ENCODE measurements around the gene CD99. TPM values are rescaled to one million over a fixed set of nuclear protein-coding genes. Genes with fewer than 3 reads are reported as not detected.

CD99 gene
- total and polyA plus RNA-seq, 2 experiments from 2014 or later: 28.5 to 43.1 TPM

DNA sequence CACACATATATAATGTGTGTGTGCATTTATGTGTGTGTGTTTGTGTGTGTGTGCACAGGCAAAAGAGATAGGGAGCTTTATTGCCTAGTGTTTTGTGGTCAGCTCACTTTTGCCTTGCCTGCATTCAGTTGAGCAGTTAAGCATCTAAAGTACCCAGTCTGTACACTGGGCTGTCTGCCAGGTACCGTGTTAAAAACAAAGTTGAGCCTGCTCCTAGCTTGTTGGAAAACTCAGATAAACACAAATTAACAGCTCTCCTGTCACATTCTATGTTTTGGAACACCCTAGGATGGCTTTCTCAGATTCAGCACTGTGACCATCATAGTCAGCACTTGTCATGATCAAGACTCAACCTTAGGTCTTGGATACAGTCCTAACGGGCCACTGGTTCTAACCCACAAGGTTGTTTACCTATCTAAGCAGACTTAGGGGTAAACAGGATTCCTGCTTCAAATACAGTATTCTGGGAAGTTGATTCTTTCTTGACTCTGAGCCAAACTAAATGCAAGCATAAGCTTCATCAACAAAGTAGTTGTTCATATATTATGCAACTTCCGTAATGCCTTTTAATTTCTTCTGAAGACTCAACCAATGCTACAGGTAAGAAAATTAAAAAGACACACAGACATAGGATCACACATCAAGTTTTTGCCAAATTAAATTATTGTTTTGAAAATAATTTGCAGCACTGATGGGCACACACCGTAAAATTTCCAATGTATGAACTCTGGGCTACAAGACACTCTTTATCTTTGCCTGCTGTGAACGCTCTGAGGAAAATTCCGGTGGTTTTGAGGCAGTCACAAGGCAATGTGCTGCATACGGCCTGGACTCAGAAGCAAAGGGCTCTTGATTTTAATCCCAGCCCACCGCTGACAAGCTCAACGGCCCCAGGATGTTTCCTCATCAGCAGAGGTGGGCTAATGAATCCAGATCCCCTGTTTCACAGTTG is 11.3 kb upstream of the CD99 start:
- Histone ChIP-seq H3K36me3 (ENCODE audit: insufficient read depth) (no peaks in the 10 kb centered on the region), H3K79me2 (replicated peaks; ENCODE audit: insufficient read depth) (no peaks in the 10 kb centered on the region), H3K27me3 (ENCODE audit: insufficient read depth) (no peaks in the 10 kb centered on the region), H3K27ac (ENCODE audit: low read depth) (no peak overlapping the region), H3K4me1 (ENCODE audit: insufficient read depth) (no peaks in the 10 kb centered on the region), H3K4me2 (no peak overlapping the region), H2AFZ (no peak overlapping the region), H3K9me2 (ENCODE audit: insufficient read depth) (no peaks in the 10 kb centered on the region), H3F3A (replicated peaks; ENCODE audit: low read depth) (no peaks in the 10 kb centered on the region), H3K4me3 (no peak overlapping the region), H4K20me1 (replicated peaks; ENCODE audit: insufficient read depth) (no peaks in the 10 kb centered on the region)
- H3K9me3 Mint-ChIP-seq: no peaks in the 10 kb centered on the region; the same call in 2 of the 3 replicates
- H3K27me3 Mint-ChIP-seq (ENCODE audit: insufficient read depth, low read depth, poor library complexity): no peaks in the 10 kb centered on the region
- ATAC-seq (no peak), DNase-seq (ENCODE audit: low spot score) (no peak)
- no peaks in the 10 kb centered on the region; the same call in 2 of the 3 replicates for H3K4me1 Mint-ChIP-seq
- H3K4me3 Mint-ChIP-seq: no peak overlapping the region
- TF ChIP-seq EZH2phosphoT487 (IDR thresholded peaks at IDR 0.05; ENCODE audit: unreplicated experiment) (no peak), NANOG (IDR thresholded peaks at IDR 0.05; ENCODE audit: borderline replicate concordance) (no peak), POLR2AphosphoS5 (IDR thresholded peaks at IDR 0.05; ENCODE audit: low read depth) (no peak), JUNB (IDR thresholded peaks at IDR 0.05; ENCODE audit: unreplicated experiment) (no peak), STAT1 (IDR thresholded peaks at IDR 0.05; ENCODE audit: unreplicated experiment) (no peak), EZH2 (IDR thresholded peaks at IDR 0.05; ENCODE audit: low read depth, unreplicated experiment) (no peak), CREB1 (CRISPR knock-in tag; IDR thresholded peaks at IDR 0.05; ENCODE audit: low read depth) (no peak), ZNF114 (CRISPR knock-in tag; IDR thresholded peaks at IDR 0.05) (no peak), ZNF331 (CRISPR knock-in tag; IDR thresholded peaks at IDR 0.05; ENCODE audit: low read depth) (no peak)
- TF ChIP-seq, protein P1, sequence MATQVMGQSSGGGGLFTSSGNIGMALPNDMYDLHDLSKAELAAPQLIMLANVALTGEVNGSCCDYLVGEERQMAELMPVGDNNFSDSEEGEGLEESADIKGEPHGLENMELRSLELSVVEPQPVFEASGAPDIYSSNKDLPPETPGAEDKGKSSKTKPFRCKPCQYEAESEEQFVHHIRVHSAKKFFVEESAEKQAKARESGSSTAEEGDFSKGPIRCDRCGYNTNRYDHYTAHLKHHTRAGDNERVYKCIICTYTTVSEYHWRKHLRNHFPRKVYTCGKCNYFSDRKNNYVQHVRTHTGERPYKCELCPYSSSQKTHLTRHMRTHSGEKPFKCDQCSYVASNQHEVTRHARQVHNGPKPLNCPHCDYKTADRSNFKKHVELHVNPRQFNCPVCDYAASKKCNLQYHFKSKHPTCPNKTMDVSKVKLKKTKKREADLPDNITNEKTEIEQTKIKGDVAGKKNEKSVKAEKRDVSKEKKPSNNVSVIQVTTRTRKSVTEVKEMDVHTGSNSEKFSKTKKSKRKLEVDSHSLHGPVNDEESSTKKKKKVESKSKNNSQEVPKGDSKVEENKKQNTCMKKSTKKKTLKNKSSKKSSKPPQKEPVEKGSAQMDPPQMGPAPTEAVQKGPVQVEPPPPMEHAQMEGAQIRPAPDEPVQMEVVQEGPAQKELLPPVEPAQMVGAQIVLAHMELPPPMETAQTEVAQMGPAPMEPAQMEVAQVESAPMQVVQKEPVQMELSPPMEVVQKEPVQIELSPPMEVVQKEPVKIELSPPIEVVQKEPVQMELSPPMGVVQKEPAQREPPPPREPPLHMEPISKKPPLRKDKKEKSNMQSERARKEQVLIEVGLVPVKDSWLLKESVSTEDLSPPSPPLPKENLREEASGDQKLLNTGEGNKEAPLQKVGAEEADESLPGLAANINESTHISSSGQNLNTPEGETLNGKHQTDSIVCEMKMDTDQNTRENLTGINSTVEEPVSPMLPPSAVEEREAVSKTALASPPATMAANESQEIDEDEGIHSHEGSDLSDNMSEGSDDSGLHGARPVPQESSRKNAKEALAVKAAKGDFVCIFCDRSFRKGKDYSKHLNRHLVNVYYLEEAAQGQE (IDR thresholded peaks at IDR 0.05; ENCODE audit: unreplicated experiment): no peak
- TF ChIP-seq, protein P2, sequence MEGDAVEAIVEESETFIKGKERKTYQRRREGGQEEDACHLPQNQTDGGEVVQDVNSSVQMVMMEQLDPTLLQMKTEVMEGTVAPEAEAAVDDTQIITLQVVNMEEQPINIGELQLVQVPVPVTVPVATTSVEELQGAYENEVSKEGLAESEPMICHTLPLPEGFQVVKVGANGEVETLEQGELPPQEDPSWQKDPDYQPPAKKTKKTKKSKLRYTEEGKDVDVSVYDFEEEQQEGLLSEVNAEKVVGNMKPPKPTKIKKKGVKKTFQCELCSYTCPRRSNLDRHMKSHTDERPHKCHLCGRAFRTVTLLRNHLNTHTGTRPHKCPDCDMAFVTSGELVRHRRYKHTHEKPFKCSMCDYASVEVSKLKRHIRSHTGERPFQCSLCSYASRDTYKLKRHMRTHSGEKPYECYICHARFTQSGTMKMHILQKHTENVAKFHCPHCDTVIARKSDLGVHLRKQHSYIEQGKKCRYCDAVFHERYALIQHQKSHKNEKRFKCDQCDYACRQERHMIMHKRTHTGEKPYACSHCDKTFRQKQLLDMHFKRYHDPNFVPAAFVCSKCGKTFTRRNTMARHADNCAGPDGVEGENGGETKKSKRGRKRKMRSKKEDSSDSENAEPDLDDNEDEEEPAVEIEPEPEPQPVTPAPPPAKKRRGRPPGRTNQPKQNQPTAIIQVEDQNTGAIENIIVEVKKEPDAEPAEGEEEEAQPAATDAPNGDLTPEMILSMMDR (conservative IDR thresholded peaks at IDR 0.05; ENCODE audit: low read depth in 2 of 2): no peak
- TF ChIP-seq, protein P3, sequence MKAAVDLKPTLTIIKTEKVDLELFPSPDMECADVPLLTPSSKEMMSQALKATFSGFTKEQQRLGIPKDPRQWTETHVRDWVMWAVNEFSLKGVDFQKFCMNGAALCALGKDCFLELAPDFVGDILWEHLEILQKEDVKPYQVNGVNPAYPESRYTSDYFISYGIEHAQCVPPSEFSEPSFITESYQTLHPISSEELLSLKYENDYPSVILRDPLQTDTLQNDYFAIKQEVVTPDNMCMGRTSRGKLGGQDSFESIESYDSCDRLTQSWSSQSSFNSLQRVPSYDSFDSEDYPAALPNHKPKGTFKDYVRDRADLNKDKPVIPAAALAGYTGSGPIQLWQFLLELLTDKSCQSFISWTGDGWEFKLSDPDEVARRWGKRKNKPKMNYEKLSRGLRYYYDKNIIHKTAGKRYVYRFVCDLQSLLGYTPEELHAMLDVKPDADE (IDR thresholded peaks at IDR 0.05): no peak
- TF ChIP-seq, protein P4, sequence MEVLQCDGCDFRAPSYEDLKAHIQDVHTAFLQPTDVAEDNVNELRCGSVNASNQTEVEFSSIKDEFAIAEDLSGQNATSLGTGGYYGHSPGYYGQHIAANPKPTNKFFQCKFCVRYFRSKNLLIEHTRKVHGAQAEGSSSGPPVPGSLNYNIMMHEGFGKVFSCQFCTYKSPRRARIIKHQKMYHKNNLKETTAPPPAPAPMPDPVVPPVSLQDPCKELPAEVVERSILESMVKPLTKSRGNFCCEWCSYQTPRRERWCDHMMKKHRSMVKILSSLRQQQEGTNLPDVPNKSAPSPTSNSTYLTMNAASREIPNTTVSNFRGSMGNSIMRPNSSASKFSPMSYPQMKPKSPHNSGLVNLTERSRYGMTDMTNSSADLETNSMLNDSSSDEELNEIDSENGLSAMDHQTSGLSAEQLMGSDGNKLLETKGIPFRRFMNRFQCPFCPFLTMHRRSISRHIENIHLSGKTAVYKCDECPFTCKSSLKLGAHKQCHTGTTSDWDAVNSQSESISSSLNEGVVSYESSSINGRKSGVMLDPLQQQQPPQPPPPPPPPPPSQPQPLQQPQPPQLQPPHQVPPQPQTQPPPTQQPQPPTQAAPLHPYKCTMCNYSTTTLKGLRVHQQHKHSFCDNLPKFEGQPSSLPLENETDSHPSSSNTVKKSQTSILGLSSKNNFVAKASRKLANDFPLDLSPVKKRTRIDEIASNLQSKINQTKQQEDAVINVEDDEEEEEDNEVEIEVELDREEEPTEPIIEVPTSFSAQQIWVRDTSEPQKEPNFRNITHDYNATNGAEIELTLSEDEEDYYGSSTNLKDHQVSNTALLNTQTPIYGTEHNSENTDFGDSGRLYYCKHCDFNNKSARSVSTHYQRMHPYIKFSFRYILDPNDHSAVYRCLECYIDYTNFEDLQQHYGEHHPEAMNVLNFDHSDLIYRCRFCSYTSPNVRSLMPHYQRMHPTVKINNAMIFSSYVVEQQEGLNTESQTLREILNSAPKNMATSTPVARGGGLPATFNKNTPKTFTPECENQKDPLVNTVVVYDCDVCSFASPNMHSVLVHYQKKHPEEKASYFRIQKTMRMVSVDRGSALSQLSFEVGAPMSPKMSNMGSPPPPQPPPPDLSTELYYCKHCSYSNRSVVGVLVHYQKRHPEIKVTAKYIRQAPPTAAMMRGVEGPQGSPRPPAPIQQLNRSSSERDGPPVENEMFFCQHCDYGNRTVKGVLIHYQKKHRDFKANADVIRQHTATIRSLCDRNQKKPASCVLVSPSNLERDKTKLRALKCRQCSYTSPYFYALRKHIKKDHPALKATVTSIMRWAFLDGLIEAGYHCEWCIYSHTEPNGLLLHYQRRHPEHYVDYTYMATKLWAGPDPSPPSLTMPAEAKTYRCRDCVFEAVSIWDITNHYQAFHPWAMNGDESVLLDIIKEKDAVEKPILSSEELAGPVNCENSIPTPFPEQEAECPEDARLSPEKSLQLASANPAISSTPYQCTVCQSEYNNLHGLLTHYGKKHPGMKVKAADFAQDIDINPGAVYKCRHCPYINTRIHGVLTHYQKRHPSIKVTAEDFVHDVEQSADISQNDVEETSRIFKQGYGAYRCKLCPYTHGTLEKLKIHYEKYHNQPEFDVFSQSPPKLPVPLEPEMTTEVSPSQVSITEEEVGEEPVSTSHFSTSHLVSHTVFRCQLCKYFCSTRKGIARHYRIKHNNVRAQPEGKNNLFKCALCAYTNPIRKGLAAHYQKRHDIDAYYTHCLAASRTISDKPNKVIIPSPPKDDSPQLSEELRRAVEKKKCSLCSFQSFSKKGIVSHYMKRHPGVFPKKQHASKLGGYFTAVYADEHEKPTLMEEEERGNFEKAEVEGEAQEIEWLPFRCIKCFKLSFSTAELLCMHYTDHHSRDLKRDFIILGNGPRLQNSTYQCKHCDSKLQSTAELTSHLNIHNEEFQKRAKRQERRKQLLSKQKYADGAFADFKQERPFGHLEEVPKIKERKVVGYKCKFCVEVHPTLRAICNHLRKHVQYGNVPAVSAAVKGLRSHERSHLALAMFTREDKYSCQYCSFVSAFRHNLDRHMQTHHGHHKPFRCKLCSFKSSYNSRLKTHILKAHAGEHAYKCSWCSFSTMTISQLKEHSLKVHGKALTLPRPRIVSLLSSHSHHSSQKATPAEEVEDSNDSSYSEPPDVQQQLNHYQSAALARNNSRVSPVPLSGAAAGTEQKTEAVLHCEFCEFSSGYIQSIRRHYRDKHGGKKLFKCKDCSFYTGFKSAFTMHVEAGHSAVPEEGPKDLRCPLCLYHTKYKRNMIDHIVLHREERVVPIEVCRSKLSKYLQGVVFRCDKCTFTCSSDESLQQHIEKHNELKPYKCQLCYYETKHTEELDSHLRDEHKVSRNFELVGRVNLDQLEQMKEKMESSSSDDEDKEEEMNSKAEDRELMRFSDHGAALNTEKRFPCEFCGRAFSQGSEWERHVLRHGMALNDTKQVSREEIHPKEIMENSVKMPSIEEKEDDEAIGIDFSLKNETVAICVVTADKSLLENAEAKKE (CRISPR knock-in tag; IDR thresholded peaks at IDR 0.05): no peak
- no peak overlapping the region for H3K27ac Mint-ChIP-seq
- H3K36me3 Mint-ChIP-seq (ENCODE audit: low read depth): no peaks in the 10 kb centered on the region; the same call in 2 of the 3 replicates
